A549 (cell line): ENCODE data around the gene JMJD4. TPM values are rescaled to one million over a fixed set of nuclear protein-coding genes. Genes with fewer than 3 reads are reported as not detected.

Experiments used
- ATAC-seq, 2 experiments: fragments of 200-7000 bp in 1 of 2; fragments of >200 bp in 1 of 2; cut with Nextera tagmentation in 1 of 2; cut with Tn5 transposase in 1 of 2; 3 replicates each; pipeline versions ENCODE4 v1.8.0 to v1.9.1; 2018 to 2020; ENCODE audit warnings: mild to moderate bottlenecking in 1 of 2, moderate library complexity in 1 of 2
- CTCF ChIA-PET: fragments of 300-600 bp; sonication (Branson Sonifier 250); formaldehyde crosslinking; extraction: SDS; loops from one replicate; lab custom pipeline; 2021; ENCODE audit warnings: antibody characterized with exemption, inconsistent platforms; lab: Yijun Ruan, JAX
- POLR2A ChIA-PET: fragments of 350-600 bp; formaldehyde crosslinking; extraction: SDS; loops from one replicate; lab custom pipeline; 2021; ENCODE audit warnings: antibody characterized with exemption, inconsistent platforms; lab: Yijun Ruan, JAX
- DNase-seq, 2 experiments: peaks; one replicate each; pipeline versions ENCODE4 v3.0.0 to v3.0.0-alpha.2; 2011 to 2016; ENCODE audit warnings: low read depth in 1 of 2, low spot score in 1 of 2
- FAIRE-seq: peaks from 2 replicates; lab custom pipeline; 2011; peaks lifted over from hg19 to GRCh38; lab: Jason Lieb, UNC
- H3K27ac ChIP-seq, 2 experiments: fragments of >200 bp; sonication (Bioruptor Twin); formaldehyde crosslinking; 3 replicates each; pipeline ENCODE4 v1.5.1; 2016 to 2017
- H3K4me1 ChIP-seq: fragments of >200 bp; sonication (Bioruptor Twin); formaldehyde crosslinking; 3 replicates; pipeline ENCODE4 v1.6.1; 2016
- H3K4me2 ChIP-seq: fragments of >200 bp; sonication (Bioruptor Twin); formaldehyde crosslinking; 3 replicates; pipeline ENCODE4 v1.6.1; 2016
- H3K4me3 ChIP-seq: fragments of >200 bp; sonication (Bioruptor Twin); formaldehyde crosslinking; 3 replicates; pipeline ENCODE4 v1.5.1; 2016
- H3K9me3 ChIP-seq: fragments of >200 bp; sonication (Bioruptor Twin); formaldehyde crosslinking; 3 replicates; pipeline ENCODE4 v1.6.1; 2016
- CBX8 ChIP-seq: fragments of 200-600 bp; sonication (generic); IDR thresholded peaks from 2 replicates; pipeline ENCODE4 v1.6.1; 2016
- CHD2 ChIP-seq: fragments of 150-350 bp; IDR thresholded peaks from 2 replicates; pipeline ENCODE4 v1.6.1; 2014; ENCODE audit warnings: low read length; ENCODE audit not compliant: partially characterized antibody
- CHD4 ChIP-seq: fragments of 200-600 bp; sonication (generic); IDR thresholded peaks from 2 replicates; pipeline ENCODE4 v1.6.1; 2016; ENCODE audit warnings: antibody characterized with exemption, mild to moderate bottlenecking, borderline replicate concordance
- EHF ChIP-seq: fragments of 250-450 bp; sonication (Bioruptor Pico); IDR thresholded peaks from 2 replicates; pipeline ENCODE4 v1.5.0; 2020; ENCODE audit warnings: mild to moderate bottlenecking
- EHMT2 ChIP-seq: fragments of 200-600 bp; sonication (generic); IDR thresholded peaks from 2 replicates; pipeline ENCODE4 v1.6.1; 2016; ENCODE audit warnings: antibody characterized with exemption, low read depth, mild to moderate bottlenecking, moderate library complexity
- EP300 ChIP-seq, 2 experiments: fragments of >200 bp; sonication (Bioruptor Twin); formaldehyde crosslinking; IDR thresholded peaks; 2 replicates in 1 of 2; 3 replicates in 1 of 2; pipeline ENCODE4 v1.6.1; 2016 to 2017
- FOSL2 ChIP-seq, 2 experiments: fragments of 450-650 bp in 1 of 2; fragments of >200 bp in 1 of 2; sonication (Bioruptor Twin) in 1 of 2; formaldehyde crosslinking; IDR thresholded peaks; 2 replicates each; pipeline versions ENCODE4 v1.5.0 to v1.6.1; 2016 to 2020; ENCODE audit warnings: mild to moderate bottlenecking in 1 of 2, moderate library complexity in 1 of 2
- FOXS1 ChIP-seq: fragments of 250-450 bp; sonication (Bioruptor Pico); IDR thresholded peaks from 2 replicates; pipeline ENCODE4 v1.5.0; 2020; ENCODE audit warnings: mild to moderate bottlenecking, moderate library complexity
- HDAC2 ChIP-seq: fragments of 200-600 bp; sonication (generic); IDR thresholded peaks from 2 replicates; pipeline ENCODE4 v1.6.1; 2016
- HOXB13 ChIP-seq: fragments of 250-450 bp; sonication (Bioruptor Pico); IDR thresholded peaks from 2 replicates; pipeline ENCODE4 v1.5.0; 2020; ENCODE audit warnings: low read depth, mild to moderate bottlenecking, moderate library complexity
- KDM5A ChIP-seq: fragments of 200-600 bp; sonication (generic); IDR thresholded peaks from 2 replicates; pipeline ENCODE4 v1.6.1; 2016; ENCODE audit warnings: antibody characterized with exemption, mild to moderate bottlenecking
- NFE2L2 ChIP-seq: fragments of 150-350 bp; conservative IDR thresholded peaks from 2 replicates; pipeline ENCODE4 v1.6.1; 2014; ENCODE audit warnings: low read length
- NPAS2 ChIP-seq: fragments of 250-450 bp; sonication (Bioruptor Pico); IDR thresholded peaks from 2 replicates; pipeline ENCODE4 v1.8.0; 2022; ENCODE audit warnings: mild to moderate bottlenecking, moderate library complexity, borderline replicate concordance
- PBX3 ChIP-seq: IDR thresholded peaks from 2 replicates; pipeline ENCODE4 v1.6.1; 2012
- POLR2A ChIP-seq: IDR thresholded peaks from 2 replicates; pipeline ENCODE4 v1.6.1; 2012; ENCODE audit warnings: mild to moderate bottlenecking, low read length
- RAD21 ChIP-seq, 2 experiments: fragments of >200 bp in 1 of 2; sonication (Bioruptor Twin) in 1 of 2; formaldehyde crosslinking in 1 of 2; IDR thresholded peaks in 1 of 2; conservative IDR thresholded peaks in 1 of 2; 2 replicates in 1 of 2; 3 replicates in 1 of 2; pipeline ENCODE4 v1.6.1; 2012 to 2018; ENCODE audit warnings: inconsistent platforms in 1 of 2
- RFX5 ChIP-seq: fragments of 450-650 bp; IDR thresholded peaks from 2 replicates; pipeline ENCODE4 v1.7.1; 2014; ENCODE audit warnings: antibody characterized with exemption, mild to moderate bottlenecking, moderate library complexity
- ZNF302 ChIP-seq: fragments of 250-450 bp; sonication (Bioruptor Pico); IDR thresholded peaks from 2 replicates; pipeline ENCODE4 v1.9.0; 2021; ENCODE audit warnings: inconsistent platforms, mild to moderate bottlenecking, moderate library complexity
- WGBS: methylation state at CpG from one replicate; pipeline ENCODE4 v1.1.6; 2017; ENCODE audit errors: missing lambda C conversion rate; 5-methylcytosine and 5-hydroxymethylcytosine counted together
- polyA plus RNA-seq, 4 experiments: library from polyadenylated mRNA; depleted of rRNA in 3 of 4; stranded (reverse); fragments of >200 nt; fragmentation: RNase III in 1 of 4; extraction: RNeasy Plus Mini Kit Qiagen cat#74134 plus additional on column Dnase treatment in 1 of 4; gene quantifications; 2 replicates in 3 of 4; 3 replicates in 1 of 4; pipeline ENCODE4 v1.2.3, GENCODE V29; 2011 to 2017
- TF ChIP-seq, protein P1 (sequence below): fragments of >200 bp; sonication (Bioruptor Twin); formaldehyde crosslinking; IDR thresholded peaks from 2 replicates; pipeline ENCODE4 v1.6.1; 2016
- TF ChIP-seq, protein P2 (sequence below): IDR thresholded peaks from 2 replicates; pipeline ENCODE4 v1.6.1; 2012

JMJD4 gene
- polyA plus RNA-seq, 2 of the 4 experiments (the other 2 are of a cell fraction), result 18.8 to 21.2 TPM

DNA sequence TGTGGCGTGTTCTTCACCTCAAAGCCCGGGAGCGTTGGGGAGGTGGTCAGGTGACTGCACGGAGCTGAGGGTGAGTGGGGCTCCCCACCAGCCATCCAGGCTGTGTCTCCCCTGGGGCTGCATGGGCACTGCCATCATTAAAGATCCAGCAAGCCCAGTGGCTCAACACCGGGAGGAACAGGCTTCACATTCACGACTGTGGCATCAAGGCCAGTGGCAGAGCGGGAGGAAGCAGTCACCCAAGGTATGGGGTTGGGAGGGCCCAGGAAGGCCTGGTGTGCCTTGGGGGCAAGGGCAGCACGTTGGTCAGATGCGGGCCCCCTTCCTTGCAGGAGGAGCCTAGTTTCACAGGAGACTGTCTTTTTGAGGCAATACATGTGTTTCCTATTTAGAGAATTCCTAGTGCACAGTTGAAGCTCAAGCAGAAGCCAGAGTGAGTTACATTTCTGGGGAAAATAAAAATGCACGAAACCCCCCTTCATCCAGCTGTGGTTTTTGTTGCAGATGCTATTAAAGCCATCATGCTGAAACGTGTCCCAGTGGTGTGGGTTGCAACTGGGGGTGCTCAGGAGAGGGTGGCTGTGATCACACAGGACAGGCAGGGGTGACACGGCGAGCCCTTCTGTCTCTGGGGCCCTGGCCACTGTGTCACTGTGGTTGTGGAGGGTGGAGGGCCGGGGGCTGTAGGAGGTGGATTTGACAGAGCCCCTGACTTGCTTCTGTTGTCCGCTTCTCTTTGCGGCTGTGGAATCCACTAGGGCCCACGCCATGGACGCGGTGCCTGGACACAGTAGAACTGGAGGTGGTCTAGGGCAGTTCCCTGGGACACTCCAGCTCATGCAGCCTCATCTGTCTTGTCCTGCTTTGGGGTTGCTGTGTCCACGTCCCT, 34.2 kb upstream of the JMJD4 start:
- 87% methylated on average over 18 of the region's 20 CpGs for WGBS
- no peak overlapping the region for H3K27ac ChIP-seq
- no peak for FAIRE-seq
- H3K4me3 ChIP-seq, result no peak overlapping the region
- CTCF ChIA-PET, result interaction anchor here (1.0 kb wide), 1 partner anchor 178 kb away, joined by 3 read pairs; the partner anchor contains the start of gene WNT9A
- no peak overlapping the region for H3K4me2 ChIP-seq
- no peak for TF ChIP-seq EP300 (IDR thresholded peaks at IDR 0.05)
- TF ChIP-seq, protein P1, sequence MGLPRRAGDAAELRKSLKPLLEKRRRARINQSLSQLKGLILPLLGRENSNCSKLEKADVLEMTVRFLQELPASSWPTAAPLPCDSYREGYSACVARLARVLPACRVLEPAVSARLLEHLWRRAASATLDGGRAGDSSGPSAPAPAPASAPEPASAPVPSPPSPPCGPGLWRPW, result no peak
- TF ChIP-seq, all 56 proteins: peak for 0
- ATAC-seq (no peak), DNase-seq (no peak)
- POLR2A ChIA-PET, result no interaction called here
- Histone ChIP-seq H3K4me1 (peaks cover 15% of the 10 kb centered on the region), H3K9me3 (no peaks in the 10 kb centered on the region)

DNA sequence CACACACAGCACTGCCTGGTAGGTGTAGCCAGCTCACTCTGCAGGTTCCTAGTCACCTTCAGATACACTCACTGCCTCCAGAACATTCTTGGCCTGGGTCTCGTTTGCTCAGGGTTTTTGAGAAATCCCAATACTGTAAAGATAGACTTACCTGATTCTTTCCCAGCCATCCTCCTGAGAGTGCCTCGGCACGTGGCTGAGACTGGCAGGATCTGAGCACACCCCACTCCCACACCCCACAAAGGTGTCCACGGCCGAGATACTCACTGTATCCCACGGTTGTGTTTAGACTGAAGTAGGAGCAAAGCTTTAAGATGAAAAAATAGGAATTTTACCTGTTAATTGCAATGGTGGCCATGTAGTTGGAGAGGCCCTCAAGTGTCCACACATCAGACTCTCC, 33.5 kb upstream of the JMJD4 start:
- Histone ChIP-seq H3K9me3 (no peaks in the 10 kb centered on the region), H3K4me1 (peaks cover 22% of the 10 kb centered on the region), H3K4me2 (no peak overlapping the region), H3K27ac (no peak overlapping the region), H3K4me3 (no peak overlapping the region)
- ATAC-seq (no peak), DNase-seq (no peak), FAIRE-seq (no peak)
- ChIA-PET CTCF (interaction anchor here (1.0 kb wide), 1 partner anchor 179 kb away, joined by 3 read pairs; the partner anchor contains the start of gene WNT9A), POLR2A (no interaction called here)
- TF ChIP-seq FOSL2 (IDR thresholded peaks at IDR 0.05) (no peak), FOSL2 (CRISPR knock-in tag; IDR thresholded peaks at IDR 0.05) (no peak), FOXS1 (CRISPR knock-in tag) (no peak), KDM5A (no peak)
- 82% methylated on average over 6 of the region's 6 CpGs for WGBS

DNA sequence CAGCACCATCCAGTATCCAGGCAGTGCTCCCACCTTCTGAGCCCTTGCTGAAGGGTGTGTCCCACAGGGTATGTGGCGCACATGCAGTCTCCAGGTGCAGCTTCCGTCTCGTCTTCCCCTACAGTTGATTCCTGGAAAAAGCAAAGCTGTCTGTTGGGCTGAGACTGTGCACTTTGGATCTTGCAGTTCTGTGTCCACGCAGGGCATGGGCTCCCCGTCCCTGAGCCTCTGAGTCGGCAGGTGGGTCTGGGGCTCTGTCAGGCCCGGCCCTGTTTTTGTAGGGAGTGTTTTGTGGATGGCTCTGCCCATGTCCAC, 33.0 kb upstream of the JMJD4 start:
- DNase-seq (no peak), FAIRE-seq (no peak), ATAC-seq (no peak)
- no peak overlapping the region for H3K4me3 ChIP-seq
- H3K4me2 ChIP-seq, result no peak overlapping the region
- H3K9me3 ChIP-seq, result no peaks in the 10 kb centered on the region
- H3K27ac ChIP-seq, result no peak overlapping the region
- POLR2A ChIA-PET, result no interaction called here
- H3K4me1 ChIP-seq, result peaks cover 27% of the 10 kb centered on the region
- TF ChIP-seq CHD2, result no peak
- no peak for TF ChIP-seq NFE2L2
- TF ChIP-seq, protein P2, sequence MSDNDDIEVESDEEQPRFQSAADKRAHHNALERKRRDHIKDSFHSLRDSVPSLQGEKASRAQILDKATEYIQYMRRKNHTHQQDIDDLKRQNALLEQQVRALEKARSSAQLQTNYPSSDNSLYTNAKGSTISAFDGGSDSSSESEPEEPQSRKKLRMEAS, result no peak
- TF ChIP-seq EHF (CRISPR knock-in tag), result no peak
- TF ChIP-seq POLR2A, result no peak
- TF ChIP-seq HOXB13 (CRISPR knock-in tag), result no peak
- TF ChIP-seq NPAS2, result no peak
- TF ChIP-seq CBX8, result no peak
- TF ChIP-seq ZNF302 (CRISPR knock-in tag), result no peak
- no peak for TF ChIP-seq EHMT2
- no peak for TF ChIP-seq CHD4
- no peak for TF ChIP-seq PBX3
- TF ChIP-seq RAD21 (conservative IDR thresholded peaks at IDR 0.05 in 1 of 2, IDR thresholded peaks at IDR 0.05 in 1 of 2), result no peak
- no peak for TF ChIP-seq HDAC2
- TF ChIP-seq RFX5, result no peak
- CTCF ChIA-PET, result no interaction called here
- WGBS, result 97% methylated on average over 7 of the region's 7 CpGs
